HG02759 (cell line): Measurements from ENCODE around the gene LRRC10.

Experiments used
- ATAC-seq: cut with Tn5 transposase; IDR thresholded peaks from one replicate; pipeline ENCODE4 v1.9.1; 2021; ENCODE audit warnings: mild to moderate bottlenecking, moderate library complexity; ENCODE audit not compliant: unreplicated experiment

LRRC10 gene

GRCh38 chr12:69610729-69611128 lies at the start of gene LRRC10:
LRRC10 (minus strand) TSS chr12:69610907; CDS start chr12:69610838, 69 bp downstream.
- ATAC-seq: no peak

- ATAC-seq: no peak
These were observed 49.6 kb upstream of the LRRC10 start for GRCh38 chr12:69660164-69660863.

GRCh38 chr12:69658203-69658602 lies 47.5 kb upstream of the LRRC10 start:
- ATAC-seq: no peak

GRCh38 chr12:69657376-69658137 lies 46.9 kb upstream of the LRRC10 start:
- no peak for ATAC-seq

- ATAC-seq: no peak
These were observed 45.1 kb upstream of the LRRC10 start for GRCh38 chr12:69655616-69656340.

GRCh38 chr12:69653703-69654102 lies 43.0 kb upstream of the LRRC10 start:
- ATAC-seq: no peak

- no peak for ATAC-seq
These were observed 41.2 kb upstream of the LRRC10 start for GRCh38 chr12:69651922-69652321.

- no peak for ATAC-seq
These were observed 38.8 kb upstream of the LRRC10 start for GRCh38 chr12:69649529-69649928.

GRCh38 chr12:69648476-69648875 lies 37.8 kb upstream of the LRRC10 start:
- no peak for ATAC-seq

- ATAC-seq: no peak
These were observed 36.5 kb upstream of the LRRC10 start for GRCh38 chr12:69647178-69647577.

- no peak for ATAC-seq
These were observed 34.3 kb upstream of the LRRC10 start for GRCh38 chr12:69645031-69645430.

GRCh38 chr12:69644511-69644910 lies 33.8 kb upstream of the LRRC10 start:
- no peak for ATAC-seq

- no peak for ATAC-seq
These were observed 31.8 kb upstream of the LRRC10 start for GRCh38 chr12:69642531-69642930.

- ATAC-seq: no peak
These were observed 30.8 kb upstream of the LRRC10 start for GRCh38 chr12:69641546-69641945.

- peak; percentile 90 for ATAC-seq
These were observed 28.8 kb upstream of the LRRC10 start for GRCh38 chr12:69639400-69640016.

GRCh38 chr12:69633061-69633460 lies 22.4 kb upstream of the LRRC10 start:
- ATAC-seq: no peak

- no peak for ATAC-seq
These were observed 19.5 kb upstream of the LRRC10 start for GRCh38 chr12:69630191-69630590.

GRCh38 chr12:69627501-69627900 lies 16.8 kb upstream of the LRRC10 start:
- ATAC-seq: no peak

GRCh38 chr12:69623970-69624369 lies 13.3 kb upstream of the LRRC10 start:
- ATAC-seq: no peak

- ATAC-seq: no peak
These were observed 10.8 kb upstream of the LRRC10 start for GRCh38 chr12:69621551-69621950.

- ATAC-seq: no peak
These were observed 10.2 kb upstream of the LRRC10 start for GRCh38 chr12:69620921-69621320.
